GM12878 (cell line): ENCODE measurements around the gene BLOC1S4. TPM values are rescaled to one million over a fixed set of nuclear protein-coding genes. Genes with fewer than 3 reads are reported as not detected.

Source experiments
- ATAC-seq: fragments of 200-7000 bp; cut with Tn5 transposase; 3 replicates; pipeline ENCODE4 v1.9.1; 2020; ENCODE audit warnings: mild to moderate bottlenecking, moderate library complexity
- BruUV-seq: library from RNA; stranded (reverse); fragments of 400-500 nt; replicated peaks from 2 replicates; lab custom pipeline; 2021; lab: Mats Ljungman, UMichigan
- CTCF ChIA-PET: fragments of 300-600 bp; sonication (Branson Sonifier 250); formaldehyde crosslinking; extraction: SDS; loops from one replicate; lab custom pipeline; 2021; ENCODE audit warnings: inconsistent platforms; lab: Yijun Ruan, JAX
- POLR2A ChIA-PET: fragments of 350-600 bp; formaldehyde crosslinking; extraction: SDS; loops from one replicate; lab custom pipeline; 2021; ENCODE audit warnings: inconsistent platforms; lab: Charles Lee
- RAD21 ChIA-PET: fragments of 300-600 bp; sonication (Branson Sonifier 250); formaldehyde crosslinking; loops from one replicate; lab custom pipeline; 2023; ENCODE audit warnings: antibody characterized with exemption; ENCODE audit not compliant: unreplicated experiment; lab: Charles Lee
- SMC1A ChIA-PET: fragments of 300-600 bp; sonication (Branson Sonifier 250); formaldehyde crosslinking; loops from one replicate; lab custom pipeline; 2023; ENCODE audit not compliant: unreplicated experiment, uncharacterized antibody; lab: Charles Lee
- DNase-seq: peaks from one replicate; pipeline ENCODE4 v3.0.0-alpha.2; 2011; ENCODE audit warnings: low read depth, low spot score
- FAIRE-seq: peaks from 3 replicates; lab custom pipeline; 2011; peaks lifted over from hg19 to GRCh38; lab: Jason Lieb, UNC
- H2AFZ ChIP-seq: 2 replicates; pipeline ENCODE4 v1.6.0; 2011; ENCODE audit warnings: low read depth, low read length, control low read depth; ENCODE audit not compliant: control insufficient read depth
- H3K27ac ChIP-seq: 2 replicates; pipeline ENCODE4 v1.5.1; 2011; ENCODE audit warnings: control low read depth; ENCODE audit not compliant: control insufficient read depth, insufficient read depth
- H3K27me3 ChIP-seq, 2 experiments: replicated peaks in 1 of 2; 2 replicates each; pipeline versions ENCODE4 v1.6.0 to v1.6.1; 2011; ENCODE audit warnings: low read length in 1 of 2; ENCODE audit not compliant: control insufficient read depth in 2 of 2, insufficient read depth in 2 of 2
- H3K36me3 ChIP-seq, 2 experiments: 2 replicates each; pipeline ENCODE4 v1.5.1; 2011; ENCODE audit warnings: low read length in 1 of 2; ENCODE audit not compliant: control insufficient read depth in 2 of 2, insufficient read depth in 2 of 2
- H3K4me1 ChIP-seq: 2 replicates; pipeline ENCODE4 v1.6.1; 2011; ENCODE audit warnings: mild to moderate bottlenecking, low read length, moderate library complexity, mixed read lengths; ENCODE audit not compliant: control insufficient read depth, insufficient read depth
- H3K4me2 ChIP-seq: 2 replicates; pipeline ENCODE4 v1.6.0; 2011; ENCODE audit warnings: control low read depth; ENCODE audit not compliant: control insufficient read depth, insufficient read depth
- H3K4me3 ChIP-seq: fragments of 200-600 bp; sonication (generic); 2 replicates; pipeline ENCODE4 v1.5.1; 2016
- H3K79me2 ChIP-seq: 2 replicates; pipeline ENCODE4 v1.6.0; 2011; ENCODE audit warnings: low read length; ENCODE audit not compliant: control insufficient read depth, insufficient read depth
- H3K9ac ChIP-seq: 2 replicates; pipeline ENCODE4 v1.8.0; 2011; ENCODE audit warnings: low read length, control low read depth, mixed read lengths; ENCODE audit not compliant: control insufficient read depth, insufficient read depth
- H3K9me3 ChIP-seq: replicated peaks from 3 replicates; pipeline ENCODE4 v1.5.1; 2011; ENCODE audit warnings: mild to moderate bottlenecking, low read length; ENCODE audit not compliant: control insufficient read depth, insufficient read depth
- H4K20me1 ChIP-seq: 2 replicates; pipeline ENCODE4 v1.6.0; 2011; ENCODE audit not compliant: control insufficient read depth, insufficient read depth
- BCL11A ChIP-seq: IDR thresholded peaks from 2 replicates; pipeline ENCODE4 v1.6.1; 2011; ENCODE audit warnings: low read depth, low read length
- MYC ChIP-seq: IDR thresholded peaks from 2 replicates; pipeline ENCODE4 v1.6.1; 2011; ENCODE audit warnings: mild to moderate bottlenecking, low read length, moderate library complexity, inconsistent platforms; ENCODE audit not compliant: insufficient read depth, insufficient replicate concordance, insufficient read length, severe bottlenecking
- POLR2AphosphoS5 ChIP-seq: IDR thresholded peaks from 2 replicates; pipeline ENCODE4 v1.6.1; 2011; ENCODE audit warnings: mild to moderate bottlenecking, low read length, inconsistent platforms
- SIN3A ChIP-seq: IDR thresholded peaks from 2 replicates; pipeline ENCODE4 v1.6.1; 2012; ENCODE audit warnings: low read depth, low read length, improper control_type of control experiment
- ZBTB40 ChIP-seq: fragments of 450-650 bp; IDR thresholded peaks from 2 replicates; pipeline ENCODE4 v1.6.1; 2016; ENCODE audit warnings: mild to moderate bottlenecking, moderate library complexity, borderline replicate concordance
- ZNF24 ChIP-seq: fragments of 450-650 bp; IDR thresholded peaks from 2 replicates; pipeline ENCODE4 v1.6.1; 2017; ENCODE audit warnings: antibody characterized with exemption, mild to moderate bottlenecking
- WGBS: methylation state at CpG from one replicate; pipeline ENCODE4 v1.1.6; 2016; ENCODE audit warnings: low lambda C conversion rate; ENCODE audit not compliant: insufficient replicate concordance, insufficient coverage; ENCODE audit errors: missing lambda C conversion rate; 5-methylcytosine and 5-hydroxymethylcytosine counted together
- in situ Hi-C: fragments of 300-500 bp; cut with MboI; formaldehyde crosslinking; loops from 9 replicates; pipeline ENCODE4 v1.14.3; 2018; ENCODE audit warnings: mixed read lengths
- intact Hi-C: fragments of 100-400 bp; cut with micrococcal nuclease; formaldehyde crosslinking; loops from one replicate; pipeline ENCODE4 v1.14.2; 2022; ENCODE audit not compliant: unreplicated experiment
- polyA plus RNA-seq, 11 experiments: library from polyadenylated mRNA; depleted of rRNA in 4 of 11; unstranded in 6 of 11; stranded (reverse) in 5 of 11; fragments of >200 nt; fragmentation: Nextera tagmentation in 4 of 11; fragmentation: Illumina TruSeq in 1 of 11; extraction: Ambion mirVana in 4 of 11; extraction: Trizol in 1 of 11; gene quantifications; 1 replicate in 1 of 11; 2 replicates in 10 of 11; pipeline versions ENCODE4 v1.2.1 to v1.2.3, GENCODE V29; 2011 to 2016; ENCODE audit warnings: inconsistent platforms in 2 of 11, missing spikeins in 2 of 11, low read depth in 1 of 11
- total RNA-seq, 4 experiments: library from RNA; depleted of rRNA in 3 of 4; stranded (reverse); fragments of >200 nt in 3 of 4; fragmentation: Illumina TruSeq in 1 of 4; extraction: Trizol in 1 of 4; gene quantifications; 2 replicates each; pipeline versions ENCODE4 v1.2.1 to v1.2.3, GENCODE V29; 2013 to 2021

Gene BLOC1S4
- total and polyA plus RNA-seq, 10 of the 15 experiments (the other 5 are each of a cell fraction or from before 2014, with no cell fraction given) = 2.7 to 23.8 (median 9.5) TPM

GRCh38 chr4:6764976-6765620, 49.1 kb downstream of the BLOC1S4 start:
- Histone ChIP-seq H3K4me3 (no peak overlapping the region), H3K27me3 (peaks cover 0 to 2% of the 10 kb centered on the region in 2 experiments; a peak in 1 of 4 replicates), H3K27ac (no peak overlapping the region), H3K4me1 (peaks cover 14% of the 10 kb centered on the region), H4K20me1 (no peaks in the 10 kb centered on the region), H3K36me3 (no peaks in the 10 kb centered on the region), H2AFZ (no peak overlapping the region), H3K9ac (no peak overlapping the region), H3K4me2 (no peak overlapping the region), H3K9me3 (no peaks in the 10 kb centered on the region), H3K79me2 (no peaks in the 10 kb centered on the region)
- SMC1A ChIA-PET = no interaction called here
- FAIRE-seq (no peak), ATAC-seq (no peak), DNase-seq (no peak)
- intact Hi-C loops (no loop called here), in situ Hi-C loops (no loop called here)
- BruUV-seq = no TSS peak
- TF ChIP-seq SIN3A = no peak
- TF ChIP-seq ZNF24 = no peak
- TF ChIP-seq POLR2AphosphoS5 = no peak
- no peak for TF ChIP-seq BCL11A
- no peak for TF ChIP-seq ZBTB40
- TF ChIP-seq MYC = no peak
- RAD21 ChIA-PET = no interaction called here
- POLR2A ChIA-PET = no interaction called here
- CTCF ChIA-PET = interaction anchor here (1.5 kb wide), 1 partner anchor 109 kb away, joined by 3 read pairs; no protein-coding TSS in a partner anchor
- WGBS = 46% methylated on average over 11 of the region's 11 CpGs
